HUES48 (cell line): ENCODE measurements around the gene DGAT2.

Experiments
- H3K27ac ChIP-seq: one replicate; pipeline ENCODE4 v1.7.0; 2013; ENCODE audit warnings: low read depth, low read length, inconsistent platforms
- H3K27me3 ChIP-seq: 2 replicates; pipeline ENCODE4 v1.6.1; 2013; ENCODE audit warnings: mild to moderate bottlenecking, low read length; ENCODE audit not compliant: control insufficient read depth, insufficient read depth
- H3K36me3 ChIP-seq: 2 replicates; pipeline ENCODE4 v1.6.1; 2013; ENCODE audit warnings: low read length; ENCODE audit not compliant: control insufficient read depth, insufficient read depth
- H3K4me1 ChIP-seq: 2 replicates; pipeline ENCODE4 v1.6.1; 2013; ENCODE audit warnings: mild to moderate bottlenecking, low read length; ENCODE audit not compliant: control insufficient read depth, insufficient read depth
- H3K4me3 ChIP-seq: 2 replicates; pipeline ENCODE4 v1.5.1; 2013; ENCODE audit warnings: mild to moderate bottlenecking, low read depth, low read length
- H3K9ac ChIP-seq: 2 replicates; pipeline ENCODE4 v1.6.1; 2013; ENCODE audit warnings: mild to moderate bottlenecking, low read depth, low read length, moderate library complexity
- H3K9me3 ChIP-seq: 2 replicates; pipeline ENCODE4 v1.6.1; 2013; ENCODE audit warnings: low read length; ENCODE audit not compliant: control insufficient read depth, insufficient read depth

DGAT2 gene

GRCh38 chr11:75815345-75816168, 47.0 kb downstream of the DGAT2 start:
- peak overlapping the region; percentile 41 for H3K9ac ChIP-seq
- H3K9me3 ChIP-seq, result no peaks in the 10 kb centered on the region
- peak overlapping the region; percentile 85 for H3K4me3 ChIP-seq
- peaks cover 23% of the 10 kb centered on the region for H3K4me1 ChIP-seq
- peak overlapping the region; percentile 72 for H3K27ac ChIP-seq
- no peaks in the 10 kb centered on the region for H3K36me3 ChIP-seq
- peaks cover 2% of the 10 kb centered on the region; the same call in 1 of the 2 replicates for H3K27me3 ChIP-seq

GRCh38 chr11:75816561-75817239, 48.1 kb downstream of the DGAT2 start:
- peaks cover 23% of the 10 kb centered on the region for H3K4me1 ChIP-seq
- H3K9ac ChIP-seq, result no peak overlapping the region

GRCh38 chr11:75820645-75821044, 52.1 kb downstream of the DGAT2 start:
- Histone ChIP-seq H3K4me3 (no peak overlapping the region), H3K9ac (no peak overlapping the region), H3K9me3 (no peaks in the 10 kb centered on the region), H3K4me1 (peaks cover 8% of the 10 kb centered on the region; the same call in 1 of the 2 replicates), H3K36me3 (no peaks in the 10 kb centered on the region), H3K27me3 (peaks cover 2% of the 10 kb centered on the region; the same call in 1 of the 2 replicates), H3K27ac (no peak overlapping the region)

More at GRCh38 chr11:75816561-75817239, 48.1 kb downstream of the DGAT2 start:
- Histone ChIP-seq H3K27me3 (peaks cover 2% of the 10 kb centered on the region; the same call in 1 of the 2 replicates), H3K27ac (no peak overlapping the region), H3K36me3 (no peaks in the 10 kb centered on the region), H3K4me3 (peak overlapping the region; percentile 85), H3K9me3 (no peaks in the 10 kb centered on the region)

- no peaks in the 10 kb centered on the region for H3K9me3 ChIP-seq
- H3K27ac ChIP-seq, result no peak overlapping the region
- no peak overlapping the region for H3K4me3 ChIP-seq
- H3K9ac ChIP-seq, result no peak overlapping the region
- peaks cover 5% of the 10 kb centered on the region; the same call in 1 of the 2 replicates for H3K4me1 ChIP-seq
- peaks cover 1% of the 10 kb centered on the region; the same call in 1 of the 2 replicates for H3K27me3 ChIP-seq
- H3K36me3 ChIP-seq, result no peaks in the 10 kb centered on the region
Measured at GRCh38 chr11:75821202-75821601, 52.6 kb downstream of the DGAT2 start.

GRCh38 chr11:75822541-75822940, 54.0 kb downstream of the DGAT2 start:
- H3K27me3 ChIP-seq, result no peaks in the 10 kb centered on the region
- no peak overlapping the region for H3K9ac ChIP-seq
- no peaks in the 10 kb centered on the region for H3K4me1 ChIP-seq
- H3K4me3 ChIP-seq, result no peak overlapping the region
- H3K36me3 ChIP-seq, result no peaks in the 10 kb centered on the region
- no peaks in the 10 kb centered on the region for H3K9me3 ChIP-seq
- H3K27ac ChIP-seq, result no peak overlapping the region

- no peaks in the 10 kb centered on the region for H3K4me1 ChIP-seq
Measured at GRCh38 chr11:75823415-75823814, 54.8 kb downstream of the DGAT2 start.

GRCh38 chr11:75823946-75824345, 55.4 kb downstream of the DGAT2 start:
- Histone ChIP-seq H3K27me3 (no peaks in the 10 kb centered on the region), H3K4me1 (no peaks in the 10 kb centered on the region), H3K4me3 (no peak overlapping the region), H3K36me3 (no peaks in the 10 kb centered on the region), H3K27ac (no peak overlapping the region), H3K9me3 (no peaks in the 10 kb centered on the region), H3K9ac (no peak overlapping the region)

More at GRCh38 chr11:75823415-75823814, 54.8 kb downstream of the DGAT2 start:
- no peaks in the 10 kb centered on the region for H3K27me3 ChIP-seq
- H3K27ac ChIP-seq, result no peak overlapping the region
- no peaks in the 10 kb centered on the region for H3K36me3 ChIP-seq
- H3K4me3 ChIP-seq, result no peak overlapping the region
- H3K9ac ChIP-seq, result no peak overlapping the region
- H3K9me3 ChIP-seq, result no peaks in the 10 kb centered on the region

- Histone ChIP-seq H3K4me1 (0 out of 2 replicates have a peak, but pooled peaks cover 2% of the 10 kb centered on the region), H3K27me3 (no peaks in the 10 kb centered on the region), H3K36me3 (no peaks in the 10 kb centered on the region), H3K4me3 (no peak overlapping the region), H3K9me3 (no peaks in the 10 kb centered on the region), H3K27ac (no peak overlapping the region), H3K9ac (no peak overlapping the region)
Measured at GRCh38 chr11:75826461-75827230, 58.1 kb downstream of the DGAT2 start.

GRCh38 chr11:75827562-75827961, 59.0 kb downstream of the DGAT2 start:
- Histone ChIP-seq H3K9me3 (no peaks in the 10 kb centered on the region), H3K4me1 (0 out of 2 replicates have a peak, but pooled peaks cover 2% of the 10 kb centered on the region), H3K27me3 (no peaks in the 10 kb centered on the region), H3K4me3 (no peak overlapping the region), H3K27ac (no peak overlapping the region), H3K9ac (no peak overlapping the region), H3K36me3 (no peaks in the 10 kb centered on the region)

GRCh38 chr11:75831915-75832502, 63.4 kb downstream of the DGAT2 start:
- H3K36me3 ChIP-seq, result no peaks in the 10 kb centered on the region
- H3K9me3 ChIP-seq, result no peaks in the 10 kb centered on the region
- H3K4me3 ChIP-seq, result no peak overlapping the region
- H3K4me1 ChIP-seq, result 0 out of 2 replicates have a peak, but pooled peaks cover 2% of the 10 kb centered on the region
- no peak overlapping the region for H3K9ac ChIP-seq
- H3K27me3 ChIP-seq, result no peaks in the 10 kb centered on the region
- H3K27ac ChIP-seq, result no peak overlapping the region
